GM13977 (cell line): ENCODE data around the gene CCL13.

Experiments used
- DNase-seq: peaks from one replicate; pipeline ENCODE4 v3.0.0; 2012; ENCODE audit warnings: low spot score
- in situ Hi-C: fragments of 300-500 bp; cut with MboI; formaldehyde crosslinking; loops from one replicate; pipeline ENCODE4 v1.12.0; 2022; ENCODE audit warnings: low sequenced_read_pairs, low pct_unique_long_range_greater_than_20kb, mixed read lengths, inconsistent platforms; ENCODE audit not compliant: unreplicated experiment
- TF ChIP-seq, protein P1 (sequence below): IDR thresholded peaks from 2 replicates; pipeline ENCODE4 v1.5.1; 2012; ENCODE audit warnings: mild to moderate bottlenecking, control low read depth; ENCODE audit not compliant: insufficient read depth; ENCODE audit errors: extremely low read depth, missing control alignments

CCL13 gene

DNA sequence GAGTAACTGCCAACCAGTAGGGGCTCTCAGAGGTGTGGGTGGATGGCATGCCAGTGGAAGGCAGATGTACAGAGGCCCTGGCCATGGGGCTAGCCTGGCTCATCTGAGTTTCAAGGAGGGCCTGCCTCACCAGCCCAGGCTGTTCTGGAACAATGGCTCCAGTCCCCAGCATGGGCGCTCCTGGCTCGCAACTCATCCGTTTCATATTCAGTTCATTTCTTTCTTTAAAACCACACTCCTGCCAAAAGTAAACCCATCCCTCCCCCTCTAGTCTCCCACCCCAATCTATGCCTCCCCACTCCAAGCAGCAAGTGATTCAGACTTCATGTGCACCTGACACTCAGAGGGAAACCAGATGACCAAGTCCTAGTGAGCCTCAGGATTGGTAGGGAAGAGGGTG, 2.4 kb downstream of the CCL13 start:
- in situ Hi-C loops, result no loop called here
- DNase-seq, result no peak
- TF ChIP-seq, protein P1, sequence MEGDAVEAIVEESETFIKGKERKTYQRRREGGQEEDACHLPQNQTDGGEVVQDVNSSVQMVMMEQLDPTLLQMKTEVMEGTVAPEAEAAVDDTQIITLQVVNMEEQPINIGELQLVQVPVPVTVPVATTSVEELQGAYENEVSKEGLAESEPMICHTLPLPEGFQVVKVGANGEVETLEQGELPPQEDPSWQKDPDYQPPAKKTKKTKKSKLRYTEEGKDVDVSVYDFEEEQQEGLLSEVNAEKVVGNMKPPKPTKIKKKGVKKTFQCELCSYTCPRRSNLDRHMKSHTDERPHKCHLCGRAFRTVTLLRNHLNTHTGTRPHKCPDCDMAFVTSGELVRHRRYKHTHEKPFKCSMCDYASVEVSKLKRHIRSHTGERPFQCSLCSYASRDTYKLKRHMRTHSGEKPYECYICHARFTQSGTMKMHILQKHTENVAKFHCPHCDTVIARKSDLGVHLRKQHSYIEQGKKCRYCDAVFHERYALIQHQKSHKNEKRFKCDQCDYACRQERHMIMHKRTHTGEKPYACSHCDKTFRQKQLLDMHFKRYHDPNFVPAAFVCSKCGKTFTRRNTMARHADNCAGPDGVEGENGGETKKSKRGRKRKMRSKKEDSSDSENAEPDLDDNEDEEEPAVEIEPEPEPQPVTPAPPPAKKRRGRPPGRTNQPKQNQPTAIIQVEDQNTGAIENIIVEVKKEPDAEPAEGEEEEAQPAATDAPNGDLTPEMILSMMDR, result no peak

DNA sequence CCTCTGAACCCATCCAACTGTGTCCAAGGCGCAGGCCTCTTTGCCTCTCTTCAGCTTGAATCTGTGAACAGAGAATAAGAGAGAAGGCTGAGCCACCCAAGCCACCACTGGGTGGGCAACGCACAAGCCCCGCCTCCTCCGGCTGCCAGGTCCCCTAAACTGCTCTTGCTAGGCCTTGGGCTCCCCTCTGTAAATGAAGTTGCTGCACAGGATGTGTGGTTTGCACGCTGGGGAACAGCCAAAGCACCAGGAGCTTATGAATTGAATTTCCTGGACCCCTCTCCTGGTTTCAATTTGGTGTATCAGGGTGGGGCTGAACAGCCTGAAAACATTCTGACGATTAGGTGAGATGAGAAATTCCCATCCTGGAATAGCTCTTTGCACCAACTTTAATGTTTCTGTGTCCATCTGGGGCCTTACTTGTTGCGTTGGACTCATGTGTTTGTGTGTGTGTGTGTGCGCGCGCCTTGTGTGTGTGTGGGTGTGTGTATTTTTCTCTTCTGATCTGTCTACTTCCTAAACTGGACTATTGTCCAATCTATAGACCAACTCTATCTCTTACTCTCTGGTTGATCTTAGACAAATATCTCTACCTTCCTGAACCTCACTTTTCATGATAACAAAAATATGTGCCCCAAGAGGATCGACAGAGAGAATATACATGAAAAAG, 4.5 kb downstream of the CCL13 start:
- TF ChIP-seq, protein P1, result no peak
- no peak for DNase-seq
- in situ Hi-C loops, result loop anchor here (10.0 kb wide), 1 partner anchor 166 kb away; no protein-coding TSS in a partner anchor

DNA sequence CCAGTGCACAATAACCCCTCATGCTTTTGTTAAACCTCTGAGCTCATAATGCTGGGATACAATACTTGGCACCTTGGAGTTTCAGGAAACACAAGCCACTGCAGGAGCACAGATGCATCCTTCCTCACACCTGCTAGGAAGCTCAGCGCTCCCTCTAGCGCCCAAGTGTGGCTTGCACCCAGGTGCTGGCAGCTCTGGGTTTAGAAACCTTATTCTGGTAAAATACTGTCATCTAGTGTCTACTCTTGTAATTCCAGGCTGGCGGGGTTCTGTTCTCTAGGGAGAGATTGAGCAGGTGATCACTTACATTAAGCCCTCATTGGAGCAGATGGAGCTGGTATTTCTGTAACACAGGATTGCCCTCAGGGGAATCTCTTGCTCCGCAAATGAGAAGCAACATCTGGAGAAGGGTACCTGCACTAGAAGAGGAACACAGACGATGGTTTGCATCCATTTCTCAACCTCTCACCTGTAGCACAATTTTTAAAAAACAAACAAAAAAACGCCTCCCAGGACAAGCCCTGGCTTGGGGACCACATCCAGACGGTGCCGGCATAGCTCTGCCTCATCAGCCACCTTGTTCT, 5.3 kb downstream of the CCL13 start:
- in situ Hi-C loops, result loop anchor here (10.0 kb wide), 1 partner anchor 167 kb away; no protein-coding TSS in a partner anchor
- peak; percentile 81 for DNase-seq

DNA sequence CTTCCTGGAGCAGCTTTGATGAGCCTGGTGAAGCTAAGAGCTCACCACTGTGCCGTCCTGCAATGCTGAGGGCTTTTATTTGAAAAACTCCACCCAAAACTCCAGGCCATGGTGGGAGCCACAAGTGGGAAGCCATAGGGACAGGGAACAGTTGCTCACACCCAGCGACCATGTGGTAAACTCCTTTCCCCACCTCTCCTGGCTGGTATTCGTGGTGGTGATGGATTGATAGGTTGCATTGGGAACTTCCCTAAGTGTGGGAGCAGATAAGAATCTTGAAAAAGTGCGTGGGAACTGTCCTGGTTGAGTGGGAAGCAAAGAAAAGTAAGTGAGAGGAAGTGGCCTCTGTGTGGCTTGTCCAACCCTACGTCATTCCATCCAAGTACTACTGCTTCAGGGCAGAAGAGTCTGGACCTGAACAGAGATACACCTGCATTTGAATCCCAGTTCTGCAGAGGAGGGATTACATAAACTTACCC, 6.9 kb downstream of the CCL13 start, which contains the start of gene CCL1:
Gene CCL1, minus strand, starts transcription at position 51 of the 479 bp plus-strand sequence. CDS start 72 bp downstream, outside the sequence.
- DNase-seq, result no peak
- in situ Hi-C loops, result loop anchor here (10.0 kb wide), 1 partner anchor 168 kb away; no protein-coding TSS in a partner anchor
- TF ChIP-seq, protein P1, result no peak

More for the DNA sequence above, 5.3 kb downstream of the CCL13 start:
- TF ChIP-seq, protein P1, result peak; percentile 100

DNA sequence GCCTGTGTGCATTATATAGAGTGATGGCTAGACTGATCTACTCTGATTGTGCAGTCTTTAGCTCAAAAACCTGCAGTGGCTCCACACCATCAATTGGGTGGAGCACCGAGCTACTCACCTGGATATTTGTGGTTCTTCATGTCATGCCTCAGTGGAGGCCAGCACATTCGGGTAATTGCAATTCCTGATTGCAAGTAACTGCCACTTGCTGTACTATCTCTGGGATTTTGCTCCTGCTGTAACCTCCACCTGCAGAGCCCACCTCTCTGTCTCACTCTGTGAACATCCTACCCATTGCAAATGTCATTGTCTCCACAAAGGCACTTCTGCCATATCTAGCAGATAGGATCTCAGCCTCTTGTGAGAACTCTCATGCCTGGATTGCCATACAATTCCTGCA, 8.5 kb downstream of the CCL13 start:
- DNase-seq, result no peak
- TF ChIP-seq, protein P1, result no peak
- in situ Hi-C loops, result loop anchor here (10.0 kb wide), 1 partner anchor 170 kb away; no protein-coding TSS in a partner anchor

DNA sequence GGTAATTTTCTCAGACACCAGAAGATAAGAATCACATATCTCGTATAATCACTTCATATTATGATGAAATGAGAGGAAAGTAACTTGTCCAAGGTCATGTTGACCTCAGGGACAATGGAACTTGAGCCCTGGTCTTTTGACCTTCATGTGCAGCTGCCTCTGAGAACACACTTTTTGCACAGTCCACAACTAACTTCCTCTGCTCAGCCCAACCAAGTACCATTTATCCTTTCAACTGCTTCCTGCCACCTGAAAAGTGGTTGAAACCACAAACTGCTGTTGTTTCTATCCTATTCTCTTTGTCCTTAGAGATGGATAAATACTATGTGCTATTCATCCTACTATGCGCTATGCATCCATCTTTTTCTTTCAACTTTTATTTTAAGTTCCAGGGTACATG, 9.1 kb downstream of the CCL13 start:
- no peak for DNase-seq
- TF ChIP-seq, protein P1, result no peak
- in situ Hi-C loops, result loop anchor here (10.0 kb wide), 1 partner anchor 171 kb away; no protein-coding TSS in a partner anchor
